ENCODE measurements around the gene CCNY. TPM values are rescaled to one million over a fixed set of nuclear protein-coding genes. Genes with fewer than 3 reads are reported as not detected.
"Not testable (repeated sequence)": the region's sequence is repeated elsewhere in the genome, so short reads cannot be mapped to it uniquely, and the experiment has no call there.

CCNY gene
- polyA plus RNA-seq, 2 of the 4 experiments (the other 2 are of a cell fraction), result 28.1 to 55.5 TPM

DNA sequence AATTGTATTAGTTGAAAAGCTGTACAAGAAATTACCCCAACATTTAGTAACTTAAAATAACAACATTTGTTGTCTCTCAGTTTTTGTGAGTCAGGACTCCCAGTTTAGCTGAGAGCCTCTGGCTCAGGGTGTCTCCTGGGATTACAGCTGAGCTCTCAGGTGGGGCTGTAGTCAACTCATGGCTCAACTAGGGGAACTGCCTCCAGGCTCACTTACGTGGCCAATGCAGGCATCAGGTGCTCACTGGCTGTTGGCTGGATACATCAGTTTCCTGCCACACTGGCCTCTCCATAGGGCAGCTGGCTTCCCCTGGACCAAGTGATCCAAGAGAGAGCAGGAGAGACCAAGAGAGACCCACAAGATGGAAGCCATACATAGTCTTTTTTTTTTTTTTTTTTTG lies 17.5 kb downstream of the CCNY start:
- Histone ChIP-seq H3K27ac (no peak overlapping the region), H3K9me3 (no peaks in the 10 kb centered on the region), H3K4me2 (no peak overlapping the region), H3K4me3 (no peak overlapping the region), H3K4me1 (peaks cover 8% of the 10 kb centered on the region; the same call in 2 of the 3 replicates)
- DNase-seq (ENCODE audit: low read depth in 1 of 2, low spot score in 1 of 2) (no peak), FAIRE-seq (no peak), ATAC-seq (no peak)
- WGBS (ENCODE audit: missing lambda C conversion rate), result 100% methylated on average over 1 of the region's 1 CpG
- no peak for TF ChIP-seq ZFP36 (IDR thresholded peaks at IDR 0.05; ENCODE audit: borderline replicate concordance, partially characterized antibody)
- no peak for TF ChIP-seq MAFK (IDR thresholded peaks at IDR 0.05; ENCODE audit: partially characterized antibody)
- TF ChIP-seq BHLHE40 (IDR thresholded peaks at IDR 0.05; ENCODE audit: low read depth, low read length), result no peak
- no peak for TF ChIP-seq KDM5A (IDR thresholded peaks at IDR 0.05)
- TF ChIP-seq FOSL2 (IDR thresholded peaks at IDR 0.05), result no peak
- TF ChIP-seq FOSL2 (CRISPR knock-in tag; IDR thresholded peaks at IDR 0.05), result no peak
- TF ChIP-seq EHF (CRISPR knock-in tag; IDR thresholded peaks at IDR 0.05), result no peak
- no peak for TF ChIP-seq PHF8 (IDR thresholded peaks at IDR 0.05; ENCODE audit: borderline replicate concordance, low read depth)
- TF ChIP-seq GATA3 (IDR thresholded peaks at IDR 0.05; ENCODE audit: borderline replicate concordance), result no peak
- TF ChIP-seq, protein P1, sequence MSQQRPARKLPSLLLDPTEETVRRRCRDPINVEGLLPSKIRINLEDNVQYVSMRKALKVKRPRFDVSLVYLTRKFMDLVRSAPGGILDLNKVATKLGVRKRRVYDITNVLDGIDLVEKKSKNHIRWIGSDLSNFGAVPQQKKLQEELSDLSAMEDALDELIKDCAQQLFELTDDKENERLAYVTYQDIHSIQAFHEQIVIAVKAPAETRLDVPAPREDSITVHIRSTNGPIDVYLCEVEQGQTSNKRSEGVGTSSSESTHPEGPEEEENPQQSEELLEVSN (IDR thresholded peaks at IDR 0.05; ENCODE audit: borderline replicate concordance, low read depth), result no peak
- no peak for TF ChIP-seq SMC3 (IDR thresholded peaks at IDR 0.05)
- POLR2A ChIA-PET, result no interaction called here
- CTCF ChIA-PET, result interaction anchor here (0.8 to 1.0 kb wide), 3 partner anchors 43 to 209 kb away, joined by 3 read pairs; no protein-coding TSS in a partner anchor

DNA sequence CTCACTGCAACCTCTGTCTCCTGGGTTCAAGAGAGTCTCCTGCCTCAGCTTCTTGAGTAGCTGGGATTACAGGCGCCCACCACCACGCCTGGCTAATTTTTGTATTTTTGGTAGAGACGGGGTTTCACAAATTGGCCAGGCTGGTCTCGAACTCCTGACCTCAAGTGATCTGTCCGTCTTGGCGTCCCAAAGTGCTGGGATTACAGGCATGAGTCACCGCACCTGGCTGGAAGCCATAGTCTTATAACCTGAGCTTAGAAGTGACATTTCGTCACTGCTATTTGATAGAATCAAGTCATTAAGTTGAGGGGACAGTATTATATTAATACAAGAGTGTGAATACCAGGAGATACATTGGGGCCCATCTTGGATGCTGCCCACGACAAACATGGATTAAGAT lies 17.9 kb downstream of the CCNY start:
- ATAC-seq; H3K4me1 ChIP-seq; H3K4me2 ChIP-seq; DNase-seq (ENCODE audit: low read depth in 1 of 2, low spot score in 1 of 2); H3K4me3 ChIP-seq; H3K9me3 ChIP-seq; H3K27ac ChIP-seq; POLR2A ChIA-PET; FAIRE-seq; TF ChIP-seq FOSL2 (IDR thresholded peaks at IDR 0.05): not testable (repeated sequence)
- WGBS (ENCODE audit: missing lambda C conversion rate), result 75% methylated on average over 9 of the region's 9 CpGs
- peak; percentile 31; the same call in 1 of the 2 replicates for TF ChIP-seq FOSL2 (CRISPR knock-in tag; IDR thresholded peaks at IDR 0.05)
- CTCF ChIA-PET, result interaction anchor here (0.8 kb wide), 1 partner anchor 69 kb away, joined by 3 read pairs; no protein-coding TSS in a partner anchor

DNA sequence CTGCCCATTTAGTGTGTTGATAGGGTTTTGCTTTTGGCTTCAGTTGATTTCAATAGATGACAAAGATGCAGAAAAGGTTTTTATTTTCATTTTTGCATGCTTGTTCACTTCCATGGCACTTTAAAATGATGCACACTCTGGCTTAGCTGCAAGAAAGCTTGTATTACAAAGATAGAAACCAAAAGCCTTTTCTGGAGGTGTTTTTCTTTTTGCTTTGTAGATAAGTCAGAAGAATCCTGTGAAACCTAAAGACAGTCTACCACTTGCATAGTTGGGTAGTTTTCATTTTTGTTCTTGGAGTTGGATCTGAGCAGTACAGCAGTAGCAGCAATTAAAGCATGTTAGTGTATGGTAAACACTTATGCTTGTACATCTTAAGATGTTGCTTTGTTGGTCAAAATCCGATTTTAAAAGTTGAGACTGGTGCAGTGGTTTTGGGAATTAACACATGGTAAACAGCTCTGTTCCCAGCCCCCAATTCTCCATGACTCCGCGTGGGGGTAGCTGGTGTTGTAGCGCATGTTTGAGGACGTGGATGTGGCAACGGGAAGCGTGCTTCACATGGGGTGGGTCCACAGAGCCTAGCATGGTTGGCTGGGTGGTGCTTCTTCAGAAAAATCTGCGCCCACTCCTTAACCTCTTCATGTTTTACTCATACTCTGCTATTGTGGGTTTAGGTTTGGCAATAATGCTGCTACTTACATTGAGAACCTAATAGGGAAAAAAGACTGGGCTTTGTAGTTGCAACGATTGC lies 19.8 kb downstream of the CCNY start:
- no peak overlapping the region for H3K4me3 ChIP-seq
- no peaks in the 10 kb centered on the region for H3K9me3 ChIP-seq
- WGBS (ENCODE audit: missing lambda C conversion rate), result 81% methylated on average over 9 of the region's 9 CpGs
- ATAC-seq (no peak), FAIRE-seq (no peak), DNase-seq (ENCODE audit: low read depth in 1 of 2, low spot score in 1 of 2) (no peak)
- no peak overlapping the region for H3K27ac ChIP-seq
- H3K4me2 ChIP-seq, result no peak overlapping the region
- POLR2A ChIA-PET, result no interaction called here
- CTCF ChIA-PET, result interaction anchor here (1.0 kb wide), 2 partner anchors 9 to 190 kb away, joined by 3 read pairs; no protein-coding TSS in a partner anchor
- TF ChIP-seq KDM5A (IDR thresholded peaks at IDR 0.05) (no peak), RFX5 (IDR thresholded peaks at IDR 0.05) (no peak), SMC3 (IDR thresholded peaks at IDR 0.05) (no peak), HDAC2 (IDR thresholded peaks at IDR 0.05) (no peak), CBX2 (IDR thresholded peaks at IDR 0.05; ENCODE audit: borderline replicate concordance, low read depth) (no peak), NPAS2 (CRISPR knock-in tag; IDR thresholded peaks at IDR 0.05; ENCODE audit: borderline replicate concordance) (no peak), TFCP2L1 (CRISPR knock-in tag; IDR thresholded peaks at IDR 0.05) (no peak), MAFK (IDR thresholded peaks at IDR 0.05; ENCODE audit: partially characterized antibody) (no peak), KDM1A (IDR thresholded peaks at IDR 0.05; ENCODE audit: low read depth) (no peak), RCOR1 (IDR thresholded peaks at IDR 0.05; ENCODE audit: low read depth, low read length) (no peak), CEBPB (IDR thresholded peaks at IDR 0.05) (no peak)
- TF ChIP-seq, protein P2, sequence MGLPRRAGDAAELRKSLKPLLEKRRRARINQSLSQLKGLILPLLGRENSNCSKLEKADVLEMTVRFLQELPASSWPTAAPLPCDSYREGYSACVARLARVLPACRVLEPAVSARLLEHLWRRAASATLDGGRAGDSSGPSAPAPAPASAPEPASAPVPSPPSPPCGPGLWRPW (IDR thresholded peaks at IDR 0.05), result no peak
- H3K4me1 ChIP-seq, result peaks cover 8% of the 10 kb centered on the region; the same call in 2 of the 3 replicates

DNA sequence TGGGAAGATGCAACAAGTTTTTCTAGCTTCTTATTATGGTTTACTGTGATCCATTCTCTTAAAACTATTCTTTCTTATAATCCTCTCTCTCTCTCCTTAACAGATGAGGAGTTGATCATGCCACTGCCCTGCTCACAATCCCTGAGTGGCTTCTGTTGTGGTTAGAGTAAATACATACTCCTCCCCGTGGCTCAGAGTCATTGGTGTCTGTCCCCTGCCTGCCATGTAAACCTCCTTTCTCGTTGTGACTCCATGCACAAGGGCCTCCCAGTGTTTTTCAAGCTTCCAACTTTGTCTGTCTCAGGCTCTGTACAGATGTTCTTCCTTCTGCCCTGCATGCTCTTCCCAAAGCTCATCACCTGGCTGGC lies 20.4 kb downstream of the CCNY start:
- CTCF ChIA-PET, result interaction anchor here (1.0 to 1.1 kb wide), 2 partner anchors 9 to 117 kb away, joined by 3 to 4 read pairs; no protein-coding TSS in a partner anchor
- POLR2A ChIA-PET, result no interaction called here
- Histone ChIP-seq H3K4me2 (no peak overlapping the region), H3K27ac (no peak overlapping the region), H3K9me3 (no peaks in the 10 kb centered on the region), H3K4me3 (no peak overlapping the region), H3K4me1 (peaks cover 8% of the 10 kb centered on the region; the same call in 2 of the 3 replicates)
- no peak for TF ChIP-seq RFX5 (IDR thresholded peaks at IDR 0.05)
- TF ChIP-seq, protein P3, sequence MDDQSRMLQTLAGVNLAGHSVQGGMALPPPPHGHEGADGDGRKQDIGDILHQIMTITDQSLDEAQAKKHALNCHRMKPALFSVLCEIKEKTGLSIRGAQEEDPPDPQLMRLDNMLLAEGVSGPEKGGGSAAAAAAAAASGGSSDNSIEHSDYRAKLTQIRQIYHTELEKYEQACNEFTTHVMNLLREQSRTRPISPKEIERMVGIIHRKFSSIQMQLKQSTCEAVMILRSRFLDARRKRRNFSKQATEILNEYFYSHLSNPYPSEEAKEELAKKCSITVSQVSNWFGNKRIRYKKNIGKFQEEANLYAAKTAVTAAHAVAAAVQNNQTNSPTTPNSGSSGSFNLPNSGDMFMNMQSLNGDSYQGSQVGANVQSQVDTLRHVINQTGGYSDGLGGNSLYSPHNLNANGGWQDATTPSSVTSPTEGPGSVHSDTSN (IDR thresholded peaks at IDR 0.05), result no peak
- no peak for DNase-seq (ENCODE audit: low read depth in 1 of 2, low spot score in 1 of 2)
- WGBS (ENCODE audit: missing lambda C conversion rate), result 50% methylated on average over 2 of the region's 2 CpGs
- FAIRE-seq, result no peak
- no peak; a peak in 1 of 6 replicates for ATAC-seq
